NK-92 (cell line): ENCODE results near the gene COL16A1.

ENCODE experiments used
- DNase-seq: peaks from one replicate; lab custom pipeline; 2025; ENCODE audit not compliant: unreplicated experiment; lab: John Stamatoyannopoulos, UW

COL16A1 gene

DNA sequence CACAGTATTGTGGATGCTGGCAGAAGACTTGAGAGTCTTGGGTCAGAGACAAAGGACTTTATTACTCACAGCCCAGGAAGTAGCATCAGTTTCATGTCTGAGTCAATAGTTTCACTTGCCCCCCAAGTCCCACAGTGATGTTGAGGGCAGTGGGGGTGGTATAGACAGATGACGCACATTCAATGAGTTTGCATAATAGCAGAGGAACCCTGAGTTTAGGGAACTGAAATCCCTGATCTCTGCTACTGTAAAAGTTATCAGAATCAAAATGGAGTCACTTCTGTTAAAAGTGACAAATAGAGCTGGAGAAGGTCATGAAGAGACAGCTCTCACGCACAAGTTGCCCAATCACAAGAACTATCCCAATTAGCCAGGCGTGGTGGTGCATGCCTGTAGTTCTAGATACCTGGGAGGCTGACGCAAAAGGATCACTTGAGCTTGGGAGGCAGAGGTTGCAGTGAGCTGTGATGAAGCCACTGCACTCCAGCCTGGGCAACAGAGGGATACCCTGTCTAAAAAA lies 97.8 kb downstream of the COL16A1 start:
- no peak for DNase-seq
